DND-41 (cell line): ENCODE data around the gene TTC9C.
A peak's percentile ranks its signal among the peaks of the same experiment; 100 is the strongest.

Experiments
- ATAC-seq: fragments of 200-7000 bp; cut with Tn5 transposase; 3 replicates; pipeline ENCODE4 v1.9.1; 2021; ENCODE audit warnings: low read depth; ENCODE audit not compliant: insufficient read depth
- DNase-seq: peaks from one replicate; pipeline ENCODE4 v3.0.0-alpha.2; 2020
- H2AFZ ChIP-seq: 2 replicates; pipeline ENCODE4 v1.6.0; 2012; ENCODE audit warnings: low read depth, low read length
- H3K27ac ChIP-seq: 2 replicates; pipeline ENCODE4 v1.5.1; 2012; ENCODE audit warnings: low read length, inconsistent platforms
- H3K27me3 ChIP-seq: fragments of 200-600 bp; sonication (generic); 2 replicates; pipeline ENCODE4 v1.6.0; 2012; ENCODE audit warnings: low read length, mild to moderate bottlenecking, inconsistent platforms; ENCODE audit not compliant: insufficient read depth, poor library complexity
- H3K36me3 ChIP-seq: 2 replicates; pipeline ENCODE4 v1.5.1; 2012; ENCODE audit warnings: low read length, inconsistent platforms; ENCODE audit not compliant: insufficient read depth
- H3K4me1 ChIP-seq: 2 replicates; pipeline ENCODE4 v1.5.1; 2012; ENCODE audit warnings: mild to moderate bottlenecking, low read length; ENCODE audit not compliant: insufficient read depth
- H3K4me2 ChIP-seq: 2 replicates; pipeline ENCODE4 v1.6.0; 2012; ENCODE audit warnings: mild to moderate bottlenecking, moderate library complexity, low read length, inconsistent platforms; ENCODE audit not compliant: insufficient read depth
- H3K4me3 ChIP-seq, 2 experiments: fragments of 200-600 bp in 1 of 2; shearing (Covaris generic) in 1 of 2; 2 replicates each; pipeline ENCODE4 v1.5.1; 2012 to 2016; ENCODE audit warnings: inconsistent platforms in 2 of 2, low read length in 2 of 2, mild to moderate bottlenecking in 2 of 2, low read depth in 1 of 2, moderate library complexity in 1 of 2
- H3K79me2 ChIP-seq: 2 replicates; pipeline ENCODE4 v1.6.0; 2012; ENCODE audit warnings: low read length, inconsistent platforms; ENCODE audit not compliant: insufficient read depth
- H3K9ac ChIP-seq: 2 replicates; pipeline ENCODE4 v1.6.0; 2012; ENCODE audit warnings: low read depth, mild to moderate bottlenecking, inconsistent platforms, low read length, moderate library complexity
- H3K9me3 ChIP-seq: 2 replicates; pipeline ENCODE4 v1.5.1; 2012; ENCODE audit warnings: low read length, moderate library complexity, mild to moderate bottlenecking, inconsistent platforms; ENCODE audit not compliant: insufficient read depth, severe bottlenecking
- H4K20me1 ChIP-seq: 2 replicates; pipeline ENCODE4 v1.6.0; 2012; ENCODE audit warnings: low read length; ENCODE audit not compliant: insufficient read depth
- CTCF ChIP-seq: IDR thresholded peaks from 2 replicates; pipeline ENCODE4 v1.5.1; 2012; ENCODE audit warnings: borderline replicate concordance, low read length, moderate library complexity, mild to moderate bottlenecking; ENCODE audit not compliant: poor library complexity, severe bottlenecking; ENCODE audit errors: extremely low read depth
- EZH2 ChIP-seq: IDR thresholded peaks from 3 replicates; pipeline ENCODE4 v1.6.1; 2012; ENCODE audit warnings: borderline replicate concordance, low read depth, mild to moderate bottlenecking, moderate library complexity, low read length, inconsistent platforms; ENCODE audit not compliant: severe bottlenecking

The TTC9C gene

GRCh38 chr11:62786318-62787004 is 58.2 kb downstream of the TTC9C start:
- H3K4me2 ChIP-seq, result peak overlapping the region; percentile 92
- DNase-seq (peak; percentile 85), ATAC-seq (peak; percentile 73)
- peaks cover 51% of the 10 kb centered on the region for H3K79me2 ChIP-seq
- peak overlapping the region; percentile 86 for H3K27ac ChIP-seq
- no peaks in the 10 kb centered on the region for H3K9me3 ChIP-seq
- H3K36me3 ChIP-seq, result peaks cover 57% of the 10 kb centered on the region
- peaks cover 47% of the 10 kb centered on the region for H3K4me1 ChIP-seq
- peak overlapping the region; percentile 88 to 93; a peak in 3 of 4 replicates for H3K4me3 ChIP-seq
- peak overlapping the region; percentile 83 for H2AFZ ChIP-seq
- no peaks in the 10 kb centered on the region for H3K27me3 ChIP-seq
- H3K9ac ChIP-seq, result peak overlapping the region; percentile 83
- H4K20me1 ChIP-seq, result no peaks in the 10 kb centered on the region
- TF ChIP-seq CTCF (peak; percentile 96), EZH2 (no peak)

- Histone ChIP-seq H3K4me1 (peaks cover 50% of the 10 kb centered on the region), H4K20me1 (no peaks in the 10 kb centered on the region), H3K4me3 (peak within 1 kb of the TSS; percentile 88 to 93), H3K79me2 (peaks cover 57% of the 10 kb centered on the region), H3K4me2 (peak within 1 kb of the TSS; percentile 92), H3K27ac (peak within 1 kb of the TSS; percentile 86), H2AFZ (peak within 1 kb of the TSS; percentile 83), H3K27me3 (no peaks in the 10 kb centered on the region), H3K9ac (peak within 1 kb of the TSS; percentile 83), H3K9me3 (no peaks in the 10 kb centered on the region), H3K36me3 (peaks cover 56% of the 10 kb centered on the region)
- TF ChIP-seq EZH2, result no peak
- TF ChIP-seq CTCF, result peak; percentile 72
- ATAC-seq, result peak; percentile 72
- peak; percentile 98 for DNase-seq
Observed at GRCh38 chr11:62787005-62787759, 58.9 kb downstream of the TTC9C start, which contains the start of gene TMEM179B. TSS of gene TMEM179B (plus strand) at chr11:62787402. CDS start at chr11:62787432, 30 bp downstream.
